SU-DHL-6 (cell line): ENCODE measurements around the gene CTPS1.
A peak's percentile ranks its signal among the peaks of the same experiment; 100 is the strongest.

Experiments
- H2AFZ ChIP-seq: fragments of 200-600 bp; sonication (generic); 2 replicates; pipeline ENCODE4 v1.6.1; 2014; ENCODE audit warnings: low read depth, mild to moderate bottlenecking, moderate library complexity, mixed read lengths, antibody characterized with exemption, low read length; ENCODE audit not compliant: severe bottlenecking
- H3F3A ChIP-seq: fragments of 200-600 bp; shearing (Covaris generic); 2 replicates; pipeline ENCODE4 v1.6.0; 2016; ENCODE audit warnings: antibody characterized with exemption, mild to moderate bottlenecking; ENCODE audit not compliant: insufficient read depth
- H3K27ac ChIP-seq: fragments of 200-600 bp; sonication (generic); 2 replicates; pipeline ENCODE4 v1.5.1; 2016; ENCODE audit warnings: low read depth, mild to moderate bottlenecking, low read length, moderate library complexity, mixed read lengths
- H3K27me3 ChIP-seq: fragments of 200-600 bp; sonication (generic), shearing (Covaris generic); 2 replicates; pipeline ENCODE4 v1.6.0; 2014; ENCODE audit warnings: mild to moderate bottlenecking, low read length
- H3K36me3 ChIP-seq: fragments of 200-600 bp; sonication (generic); 2 replicates; pipeline ENCODE4 v1.6.1; 2014; ENCODE audit warnings: mild to moderate bottlenecking, low read length, mixed read lengths
- H3K4me2 ChIP-seq: fragments of 300-600, 200-600 bp; shearing (Covaris generic), sonication (generic); 2 replicates; pipeline ENCODE4 v1.6.0; 2014; ENCODE audit warnings: low read length, low read depth, mild to moderate bottlenecking; ENCODE audit not compliant: poor library complexity, severe bottlenecking
- H3K4me3 ChIP-seq: fragments of 200-600 bp; sonication (generic); 2 replicates; pipeline ENCODE4 v1.5.1; 2014; ENCODE audit warnings: antibody characterized with exemption, low read length, mild to moderate bottlenecking, mixed read lengths; ENCODE audit not compliant: insufficient read depth, poor library complexity, severe bottlenecking
- H3K79me2 ChIP-seq: fragments of 200-600 bp; sonication (generic); 2 replicates; pipeline ENCODE4 v1.6.1; 2014; ENCODE audit warnings: mild to moderate bottlenecking, low read length, moderate library complexity; ENCODE audit not compliant: insufficient read depth
- H3K9ac ChIP-seq: fragments of 200-600 bp; sonication (generic); 2 replicates; pipeline ENCODE4 v1.7.0; 2014; ENCODE audit warnings: mild to moderate bottlenecking, low read length
- H3K9me2 ChIP-seq: fragments of 200-600 bp; sonication (generic); replicated peaks from 2 replicates; pipeline ENCODE4 v1.6.1; 2014; ENCODE audit warnings: low read length; ENCODE audit not compliant: insufficient read depth
- H3K9me3 ChIP-seq: fragments of 200-600 bp; sonication (generic); 2 replicates; pipeline ENCODE4 v1.6.1; 2014; ENCODE audit warnings: low read length, mixed read lengths; ENCODE audit not compliant: insufficient read depth
- H4K20me1 ChIP-seq: fragments of 200-600 bp; sonication (generic); 2 replicates; pipeline ENCODE4 v1.6.1; 2014; ENCODE audit warnings: low read depth, mild to moderate bottlenecking, antibody characterized with exemption, low read length, moderate library complexity, mixed read lengths
- EZH2phosphoT487 ChIP-seq: fragments of 200-600 bp; sonication (generic), shearing (Covaris generic); conservative IDR thresholded peaks from 2 replicates; pipeline ENCODE4 v1.6.1; 2018; ENCODE audit warnings: mild to moderate bottlenecking, antibody characterized with exemption, low read length, moderate library complexity, mixed read lengths
- TF ChIP-seq, protein P1 (sequence below): fragments of 200-600 bp; sonication (generic); IDR thresholded peaks from one replicate; pipeline ENCODE4 v1.5.1; 2017; ENCODE audit warnings: antibody characterized with exemption, mild to moderate bottlenecking, low read length, moderate library complexity; ENCODE audit not compliant: insufficient read depth, poor library complexity, severe bottlenecking

The CTPS1 gene

DNA sequence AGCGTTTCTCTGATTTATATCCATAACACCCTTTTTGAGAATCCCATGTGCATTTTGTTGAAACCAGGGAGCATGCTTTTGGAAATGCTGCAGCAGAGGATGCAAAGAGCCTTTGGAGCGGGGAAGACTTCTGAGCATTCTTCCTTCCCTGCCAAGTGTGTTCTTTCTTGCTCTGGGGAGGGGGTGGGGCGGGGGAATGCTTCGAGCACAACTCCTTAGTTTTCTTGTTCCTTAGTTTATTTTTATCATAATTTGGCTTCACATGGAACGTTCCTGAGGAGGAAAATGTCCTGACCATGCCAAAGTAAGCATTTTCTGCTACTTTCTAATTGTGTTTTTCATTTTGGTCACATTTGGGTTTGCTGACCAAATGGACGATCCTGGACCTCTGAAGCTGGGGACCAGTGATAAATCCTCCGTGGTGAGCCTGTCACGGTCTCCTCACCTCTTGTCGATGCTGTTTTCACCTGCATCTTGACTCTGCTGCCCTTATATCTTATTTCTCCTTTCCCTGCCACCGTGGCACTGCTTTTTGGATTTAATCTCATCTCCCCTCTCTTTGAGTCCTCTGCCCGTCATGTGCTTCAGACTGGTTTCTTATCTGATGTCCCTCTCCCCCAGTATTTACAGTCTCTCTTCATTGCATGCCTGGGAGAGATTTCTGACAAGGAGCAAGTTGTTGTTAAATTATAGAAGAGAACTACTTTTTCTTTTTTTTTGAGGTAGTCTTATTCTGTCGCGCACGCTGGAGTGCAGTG, 2.4 kb downstream of the CTPS1 start:
- TF ChIP-seq EZH2phosphoT487: no peak
- TF ChIP-seq, protein P1, sequence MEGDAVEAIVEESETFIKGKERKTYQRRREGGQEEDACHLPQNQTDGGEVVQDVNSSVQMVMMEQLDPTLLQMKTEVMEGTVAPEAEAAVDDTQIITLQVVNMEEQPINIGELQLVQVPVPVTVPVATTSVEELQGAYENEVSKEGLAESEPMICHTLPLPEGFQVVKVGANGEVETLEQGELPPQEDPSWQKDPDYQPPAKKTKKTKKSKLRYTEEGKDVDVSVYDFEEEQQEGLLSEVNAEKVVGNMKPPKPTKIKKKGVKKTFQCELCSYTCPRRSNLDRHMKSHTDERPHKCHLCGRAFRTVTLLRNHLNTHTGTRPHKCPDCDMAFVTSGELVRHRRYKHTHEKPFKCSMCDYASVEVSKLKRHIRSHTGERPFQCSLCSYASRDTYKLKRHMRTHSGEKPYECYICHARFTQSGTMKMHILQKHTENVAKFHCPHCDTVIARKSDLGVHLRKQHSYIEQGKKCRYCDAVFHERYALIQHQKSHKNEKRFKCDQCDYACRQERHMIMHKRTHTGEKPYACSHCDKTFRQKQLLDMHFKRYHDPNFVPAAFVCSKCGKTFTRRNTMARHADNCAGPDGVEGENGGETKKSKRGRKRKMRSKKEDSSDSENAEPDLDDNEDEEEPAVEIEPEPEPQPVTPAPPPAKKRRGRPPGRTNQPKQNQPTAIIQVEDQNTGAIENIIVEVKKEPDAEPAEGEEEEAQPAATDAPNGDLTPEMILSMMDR: no peak
- peaks cover 21% of the 10 kb centered on the region; the same call in 1 of the 2 replicates for H4K20me1 ChIP-seq

DNA sequence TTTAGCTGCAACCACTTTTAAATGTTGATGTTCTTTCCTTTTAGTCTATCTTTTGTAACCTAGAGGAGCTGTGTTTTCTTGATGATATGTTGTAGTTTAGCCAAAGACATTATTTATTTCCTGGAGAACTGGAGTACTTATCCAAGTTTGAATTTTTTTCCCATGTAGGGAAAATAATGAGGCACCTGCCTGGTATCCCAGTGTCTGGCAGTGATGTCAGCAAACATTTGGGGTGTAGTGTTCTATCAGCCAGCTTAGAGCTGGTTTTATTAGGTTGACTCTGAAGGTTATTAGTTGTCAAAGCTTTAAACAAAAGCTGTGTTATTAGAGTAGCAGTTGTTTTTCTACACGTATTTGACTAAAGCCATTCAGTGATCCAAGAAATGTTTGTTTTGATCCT, 3.2 kb downstream of the CTPS1 start:
- TF ChIP-seq, protein P1: no peak
- TF ChIP-seq EZH2phosphoT487: no peak
- H3K27me3 ChIP-seq: no peaks in the 10 kb centered on the region
- peaks cover 26% of the 10 kb centered on the region for H3K36me3 ChIP-seq
- H3K4me2 ChIP-seq: peak overlapping the region; percentile 14
- no peaks in the 10 kb centered on the region for H3K9me2 ChIP-seq
- H3K27ac ChIP-seq: no peak overlapping the region
- peaks cover 64% of the 10 kb centered on the region for H3K79me2 ChIP-seq
- no peak overlapping the region for H3K9ac ChIP-seq
- no peak overlapping the region for H2AFZ ChIP-seq
- H3K9me3 ChIP-seq: no peaks in the 10 kb centered on the region
- H3F3A ChIP-seq: no peaks in the 10 kb centered on the region
- peaks cover 21% of the 10 kb centered on the region; the same call in 1 of the 2 replicates for H4K20me1 ChIP-seq
- H3K4me3 ChIP-seq: no peak overlapping the region

More for the DNA sequence above, 2.4 kb downstream of the CTPS1 start:
- Histone ChIP-seq H3K9me3 (no peaks in the 10 kb centered on the region), H3K9me2 (no peaks in the 10 kb centered on the region), H3K9ac (peak overlapping the region; percentile 99), H3K79me2 (peaks cover 64% of the 10 kb centered on the region), H3F3A (no peaks in the 10 kb centered on the region), H3K4me3 (no peak overlapping the region), H3K27me3 (no peaks in the 10 kb centered on the region), H3K36me3 (peaks cover 19% of the 10 kb centered on the region), H3K27ac (no peak overlapping the region), H3K4me2 (peak overlapping the region; percentile 68), H2AFZ (no peak overlapping the region)

DNA sequence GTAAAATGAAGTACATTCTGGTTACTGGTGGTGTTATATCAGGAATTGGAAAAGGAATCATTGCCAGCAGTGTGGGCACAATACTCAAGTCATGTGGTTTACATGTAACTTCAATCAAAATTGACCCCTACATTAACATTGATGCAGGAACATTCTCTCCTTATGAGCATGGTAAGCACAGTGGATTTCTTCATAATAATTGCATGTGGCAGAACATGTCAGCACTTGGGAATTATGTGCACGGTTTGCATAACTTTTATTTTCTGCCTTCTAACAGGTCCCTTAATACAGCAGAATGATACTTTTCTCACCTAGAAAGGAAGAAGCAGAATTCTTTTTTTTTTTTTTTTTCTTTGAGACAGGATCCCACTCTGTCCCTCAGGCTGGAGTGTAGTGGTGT, 3.8 kb downstream of the CTPS1 start:
- no peak overlapping the region for H3K4me2 ChIP-seq
- peaks cover 21% of the 10 kb centered on the region; the same call in 1 of the 2 replicates for H4K20me1 ChIP-seq

More for the DNA sequence above, 3.8 kb downstream of the CTPS1 start:
- Histone ChIP-seq H3K9me3 (no peaks in the 10 kb centered on the region), H3K36me3 (peaks cover 31% of the 10 kb centered on the region), H3K4me3 (no peak overlapping the region), H3K9ac (no peak overlapping the region), H3K9me2 (no peaks in the 10 kb centered on the region), H3F3A (no peaks in the 10 kb centered on the region), H2AFZ (no peak overlapping the region), H3K27ac (no peak overlapping the region), H3K27me3 (no peaks in the 10 kb centered on the region), H3K79me2 (peaks cover 64% of the 10 kb centered on the region)
- TF ChIP-seq, protein P1: no peak
